ENCODE results near the gene PARS2. TPM values are rescaled to one million over a fixed set of nuclear protein-coding genes. Genes with fewer than 3 reads are reported as not detected.
A peak's percentile ranks its signal among the peaks of the same experiment; 100 is the strongest.

PARS2 gene
- total RNA-seq = 1 to 10 TPM; 2.8 to 3.1 TPM

- peak; percentile 99 for ATAC-seq (ENCODE audit: insufficient number of reproducible peaks, low FRiP score, low read depth)
- Histone ChIP-seq H3K27me3 (replicated peaks; ENCODE audit: insufficient read depth) (no peaks in the 10 kb centered on the region), H3K4me3 (peak within 1 kb of the TSS; percentile 81), H3K27ac (peak within 1 kb of the TSS; percentile 15 to 53), H3K9me3 (no peaks in the 10 kb centered on the region), H3K4me1 (ENCODE audit: control insufficient read depth in 1 of 2, low read depth in 2 of 2) (peaks cover 9% of the 10 kb centered on the region in 2 donors), H3K36me3 (no peaks in the 10 kb centered on the region)
- no peak for TF ChIP-seq CTCF (IDR thresholded peaks at IDR 0.05)
- peak; percentile 93 for DNase-seq (ENCODE audit: low spot score)
Observed at GRCh38 chr1:54764133-54764921, at the start of gene PARS2. Gene PARS2, minus strand, starts transcription at chr1:54764523. Its CDS starts 5,362 bp downstream, at chr1:54759161.

- Histone ChIP-seq H3K4me1 (ENCODE audit: control insufficient read depth in 1 of 2, low read depth in 2 of 2) (no peaks in the 10 kb centered on the region), H3K4me3 (no peak overlapping the region), H3K9me3 (no peaks in the 10 kb centered on the region), H3K27ac (no peak overlapping the region), H3K36me3 (no peaks in the 10 kb centered on the region), H3K27me3 (replicated peaks; ENCODE audit: insufficient read depth) (no peaks in the 10 kb centered on the region)
- TF ChIP-seq CTCF (IDR thresholded peaks at IDR 0.05) = no peak
- ATAC-seq (ENCODE audit: insufficient number of reproducible peaks, low FRiP score, low read depth) (no peak), DNase-seq (ENCODE audit: low spot score) (no peak)
Observed at GRCh38 chr1:54814126-54814498, 49.8 kb upstream of the PARS2 start.

DNA sequence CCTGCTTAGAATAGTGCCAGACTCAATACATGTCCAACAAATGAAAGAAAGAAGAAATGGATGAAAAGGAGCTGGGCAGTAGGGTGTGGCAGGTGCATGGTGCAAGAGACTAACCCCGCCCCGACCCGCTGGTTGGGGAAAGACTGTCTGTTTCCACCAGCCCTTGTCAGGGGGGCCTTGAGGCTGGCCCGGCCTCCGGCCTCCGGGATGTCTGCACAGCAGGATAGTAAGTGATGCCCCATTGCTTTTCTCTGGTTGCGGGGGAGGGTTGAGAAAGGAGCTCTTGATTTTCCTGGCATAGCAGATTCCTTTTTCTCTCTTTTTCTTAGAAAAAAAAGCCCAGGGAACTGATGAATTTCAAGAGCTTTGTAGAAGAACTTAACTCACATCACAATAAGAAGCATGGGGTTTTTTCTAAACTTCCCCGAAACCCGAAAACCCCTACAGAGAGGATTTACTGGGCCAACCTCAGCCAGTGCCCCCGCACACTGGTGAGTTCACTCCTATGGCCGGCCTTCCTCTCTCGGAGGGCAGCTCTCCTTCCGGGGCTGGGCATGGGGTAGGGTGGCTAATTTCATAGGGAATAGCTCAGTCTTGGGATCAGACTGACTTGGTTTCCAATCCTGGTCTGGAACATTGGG lies 49.3 kb upstream of the PARS2 start:
- Histone ChIP-seq H3K4me1 (ENCODE audit: control insufficient read depth in 1 of 2, low read depth in 2 of 2) (no peaks in the 10 kb centered on the region), H3K36me3 (no peaks in the 10 kb centered on the region), H3K9me3 (no peaks in the 10 kb centered on the region), H3K4me3 (no peak overlapping the region), H3K27ac (no peak overlapping the region), H3K27me3 (replicated peaks; ENCODE audit: insufficient read depth) (no peaks in the 10 kb centered on the region)
- ATAC-seq (ENCODE audit: insufficient number of reproducible peaks, low FRiP score, low read depth) (no peak), DNase-seq (ENCODE audit: low spot score) (no peak)
- TF ChIP-seq CTCF (IDR thresholded peaks at IDR 0.05) = no peak

DNA sequence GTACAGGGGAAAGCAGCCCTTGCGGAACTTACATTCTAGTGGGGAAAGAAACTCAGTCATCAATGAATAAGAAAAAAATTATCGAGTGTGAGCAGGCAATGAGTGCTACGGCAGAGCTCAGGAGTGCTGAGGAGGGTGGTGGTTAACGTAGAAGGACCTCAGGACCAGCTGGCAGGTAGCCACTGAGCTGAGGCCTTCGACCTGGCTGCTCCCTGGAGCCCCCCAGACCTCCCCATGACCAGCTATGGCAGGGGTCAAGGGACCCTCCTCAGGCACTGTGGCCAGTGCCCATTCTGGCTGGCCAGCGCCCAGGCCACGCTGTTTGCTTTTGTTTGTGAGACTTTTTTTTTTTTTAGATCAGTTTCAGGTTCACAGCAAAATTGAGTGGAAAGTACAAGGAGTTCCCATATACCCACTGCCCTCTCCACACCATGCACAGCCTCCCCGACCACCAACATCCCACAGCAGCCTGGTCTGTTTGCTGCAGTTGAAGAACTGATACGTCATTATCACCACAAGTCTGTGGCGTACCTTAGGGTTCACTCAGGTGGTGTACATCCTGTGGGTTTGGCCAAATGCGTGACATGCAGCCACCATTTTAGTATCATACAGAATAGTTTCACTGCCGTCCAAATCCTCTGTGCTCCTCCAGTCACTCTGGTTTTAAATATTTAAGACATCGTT lies 48.6 kb upstream of the PARS2 start:
- DNase-seq (ENCODE audit: low spot score) = no peak
- Histone ChIP-seq H3K27me3 (replicated peaks; ENCODE audit: insufficient read depth) (no peaks in the 10 kb centered on the region), H3K4me1 (ENCODE audit: control insufficient read depth in 1 of 2, low read depth in 2 of 2) (no peaks in the 10 kb centered on the region)

More for the DNA sequence above, 48.6 kb upstream of the PARS2 start:
- ATAC-seq (ENCODE audit: insufficient number of reproducible peaks, low FRiP score, low read depth) = no peak
- Histone ChIP-seq H3K36me3 (no peaks in the 10 kb centered on the region), H3K9me3 (no peaks in the 10 kb centered on the region), H3K4me3 (no peak overlapping the region), H3K27ac (no peak overlapping the region)
- TF ChIP-seq CTCF (IDR thresholded peaks at IDR 0.05) = no peak
